Lower leg skin (tissue), 3 donors: Measurements from ENCODE around the gene PDE9A.

Source experiments
- CTCF ChIP-seq, 3 donors: fragments of 450-650 bp; IDR thresholded peaks; one replicate each; pipeline ENCODE4 v1.5.1; 2016; ENCODE audit warnings: antibody characterized with exemption in 3 of 3, mild to moderate bottlenecking in 3 of 3, moderate library complexity in 2 of 3
- POLR2A ChIP-seq, 2 donors: fragments of 450-650 bp; IDR thresholded peaks; one replicate each; pipeline ENCODE4 v1.6.1; 2016 to 2017; ENCODE audit warnings: antibody characterized with exemption in 2 of 2, mild to moderate bottlenecking in 1 of 2, moderate library complexity in 1 of 2

GRCh38 chr21:42799948-42800347 lies 146.5 kb downstream of the PDE9A start:
- TF ChIP-seq CTCF (IDR thresholded peaks at IDR 0.05), result no peak
- no peak for TF ChIP-seq POLR2A (IDR thresholded peaks at IDR 0.05)
